ENCODE results near the gene ENTPD8.

The ENTPD8 gene

GRCh38 chr9:137457406-137458193, 16.4 kb upstream of the ENTPD8 start:
- DNase-seq = no peak

DNA sequence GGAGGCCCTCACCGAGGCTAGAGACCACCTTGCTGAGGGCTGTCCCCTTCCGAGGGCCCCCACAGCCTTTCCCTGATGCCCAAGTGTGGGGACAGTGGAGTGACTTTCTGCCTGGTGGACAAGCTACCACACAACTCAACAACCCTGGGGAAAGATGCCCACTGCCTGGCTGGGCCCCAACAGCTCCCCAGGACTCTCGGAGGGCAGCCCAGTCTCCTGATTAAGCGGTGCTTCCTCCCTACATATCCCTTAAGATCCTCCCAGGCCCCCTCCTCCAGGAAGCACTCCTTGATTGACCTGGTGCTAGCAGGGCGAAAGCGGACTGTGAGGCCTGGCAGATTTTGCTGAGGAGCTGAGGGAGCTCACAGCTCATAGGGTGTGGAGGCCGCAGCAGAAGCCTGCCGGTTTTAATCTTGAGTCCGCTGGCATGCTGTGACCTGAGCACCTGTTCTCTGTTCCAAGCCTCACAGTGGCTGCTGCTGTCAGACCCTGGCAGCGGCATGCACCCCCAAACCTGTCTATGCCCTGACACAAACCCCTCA, 15.8 kb upstream of the ENTPD8 start:
- DNase-seq = no peak

GRCh38 chr9:137456061-137456863, 15.1 kb upstream of the ENTPD8 start:
- DNase-seq = no peak

DNA sequence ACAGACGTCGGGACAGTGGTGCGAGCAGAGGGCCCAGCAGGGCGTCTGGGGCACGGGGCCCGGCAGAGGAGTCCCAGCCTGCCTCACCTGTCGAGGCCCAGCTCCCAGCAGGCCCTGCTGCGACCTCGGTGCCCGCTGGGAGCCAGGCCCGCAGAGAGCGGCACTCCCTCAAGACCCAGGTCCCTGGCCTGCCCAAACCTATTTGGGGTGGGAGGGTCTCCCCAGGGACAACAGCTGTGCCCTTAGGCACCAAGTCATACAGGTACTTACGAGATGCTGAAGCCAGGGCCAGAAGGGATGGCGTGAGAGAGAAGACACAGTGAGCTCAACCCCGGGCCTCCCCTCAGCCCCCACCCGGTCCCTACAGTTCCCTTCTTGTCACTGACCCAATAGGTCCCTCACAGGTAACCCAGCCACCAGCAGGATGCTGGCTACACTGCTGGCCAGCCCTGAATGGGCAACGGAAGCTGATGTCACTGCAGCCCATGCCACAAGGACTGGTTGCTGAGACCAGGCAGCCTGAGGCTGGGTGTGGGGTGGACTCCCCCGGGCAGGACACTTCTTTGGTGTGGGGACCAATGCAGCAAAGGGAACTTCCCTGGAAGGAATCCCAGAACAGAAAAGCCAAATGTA, 14.3 kb upstream of the ENTPD8 start:
- DNase-seq = no peak

GRCh38 chr9:137454597-137455358, 13.6 kb upstream of the ENTPD8 start:
- DNase-seq = no peak

DNA sequence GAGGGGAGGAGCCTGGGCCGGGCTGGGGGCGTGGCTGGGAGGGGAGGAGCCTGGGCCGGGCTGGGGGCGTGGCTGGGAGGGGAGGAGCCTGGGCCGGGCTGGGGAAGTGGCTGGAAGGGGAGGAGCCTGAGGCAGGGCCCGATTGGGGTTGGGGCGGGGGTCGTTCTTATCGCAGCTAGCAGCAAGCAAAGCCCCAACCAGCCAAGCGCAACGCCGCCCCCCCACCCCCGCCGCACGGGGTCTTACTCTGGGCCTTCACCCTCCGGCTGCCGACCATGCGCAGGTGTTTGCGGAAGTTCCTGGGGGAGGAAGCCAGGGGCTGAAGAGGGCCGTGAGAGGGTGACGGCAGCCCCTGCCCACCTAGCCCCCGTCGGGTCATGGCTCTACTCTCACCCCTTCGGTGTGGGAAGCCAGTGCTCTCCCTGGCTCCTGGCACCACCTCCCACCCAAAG, 13.0 kb upstream of the ENTPD8 start:
- peak; percentile 45 for DNase-seq

GRCh38 chr9:137453643-137454081, 12.5 kb upstream of the ENTPD8 start:
- DNase-seq = peak; percentile 64

GRCh38 chr9:137452761-137453642, 11.8 kb upstream of the ENTPD8 start:
- DNase-seq = no peak

GRCh38 chr9:137452006-137452760, 11.0 kb upstream of the ENTPD8 start:
- no peak for DNase-seq

- peak; percentile 36 for DNase-seq
Observed at GRCh38 chr9:137451264-137452005, 10.3 kb upstream of the ENTPD8 start.

GRCh38 chr9:137450539-137451222, 9.5 kb upstream of the ENTPD8 start:
- DNase-seq = peak; percentile 80

GRCh38 chr9:137449931-137450538, 8.9 kb upstream of the ENTPD8 start:
- no peak for DNase-seq

DNA sequence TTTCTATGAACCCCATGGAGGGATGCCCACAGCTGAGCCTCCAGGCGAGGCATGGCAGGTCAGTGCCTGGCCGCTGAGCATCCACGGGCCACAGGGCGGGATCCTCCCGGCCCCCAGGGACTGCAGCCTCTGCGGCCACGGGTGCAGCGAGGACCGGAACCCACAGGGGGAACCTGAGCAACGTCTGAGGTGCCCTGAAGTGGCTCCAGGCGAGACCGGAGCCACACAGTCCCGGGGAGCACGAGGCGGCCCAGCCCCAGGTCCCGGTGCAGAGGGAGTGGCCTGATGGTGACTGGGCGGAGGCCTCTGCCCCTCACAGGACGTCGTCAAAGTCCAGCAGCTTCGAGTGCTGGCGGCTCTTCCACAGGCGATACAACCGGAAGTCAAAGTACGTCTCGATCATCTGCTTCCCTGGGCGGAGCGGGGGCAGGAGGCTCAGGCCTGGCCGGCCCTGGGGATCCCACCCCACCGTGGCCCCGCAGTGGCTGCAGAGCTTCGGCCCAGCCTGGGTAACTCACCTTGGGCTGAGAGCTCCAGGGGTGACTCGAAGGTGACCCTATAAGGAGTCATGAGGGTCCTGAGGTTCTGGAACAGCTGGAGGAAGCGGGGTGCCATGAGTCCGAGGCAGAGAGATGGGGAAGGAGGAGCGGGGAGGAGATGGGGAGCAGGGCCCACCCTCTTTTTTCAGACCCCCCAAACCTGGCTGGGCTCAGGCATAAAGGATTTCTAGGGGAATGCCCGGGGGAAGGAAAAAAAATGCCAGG, 8.1 kb upstream of the ENTPD8 start:
- DNase-seq = no peak

DNA sequence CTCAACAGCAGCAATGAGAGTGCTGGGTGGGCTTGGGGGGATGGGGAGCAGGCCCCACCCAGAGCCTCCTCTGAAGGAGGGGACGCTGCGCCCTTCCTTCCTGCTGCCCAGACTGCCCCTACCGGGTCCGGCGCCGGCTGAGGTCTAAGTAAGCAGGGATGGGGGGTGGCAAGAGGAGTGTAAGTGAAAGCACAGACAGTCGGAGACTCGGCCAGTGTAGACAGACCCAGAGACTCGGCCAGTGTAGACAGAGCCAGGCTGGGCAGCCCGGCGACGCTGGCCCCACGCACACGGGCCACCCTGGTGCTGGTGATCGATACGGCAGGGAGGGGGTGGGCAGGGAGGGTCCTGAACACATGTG, 7.4 kb upstream of the ENTPD8 start:
- DNase-seq = no peak

DNA sequence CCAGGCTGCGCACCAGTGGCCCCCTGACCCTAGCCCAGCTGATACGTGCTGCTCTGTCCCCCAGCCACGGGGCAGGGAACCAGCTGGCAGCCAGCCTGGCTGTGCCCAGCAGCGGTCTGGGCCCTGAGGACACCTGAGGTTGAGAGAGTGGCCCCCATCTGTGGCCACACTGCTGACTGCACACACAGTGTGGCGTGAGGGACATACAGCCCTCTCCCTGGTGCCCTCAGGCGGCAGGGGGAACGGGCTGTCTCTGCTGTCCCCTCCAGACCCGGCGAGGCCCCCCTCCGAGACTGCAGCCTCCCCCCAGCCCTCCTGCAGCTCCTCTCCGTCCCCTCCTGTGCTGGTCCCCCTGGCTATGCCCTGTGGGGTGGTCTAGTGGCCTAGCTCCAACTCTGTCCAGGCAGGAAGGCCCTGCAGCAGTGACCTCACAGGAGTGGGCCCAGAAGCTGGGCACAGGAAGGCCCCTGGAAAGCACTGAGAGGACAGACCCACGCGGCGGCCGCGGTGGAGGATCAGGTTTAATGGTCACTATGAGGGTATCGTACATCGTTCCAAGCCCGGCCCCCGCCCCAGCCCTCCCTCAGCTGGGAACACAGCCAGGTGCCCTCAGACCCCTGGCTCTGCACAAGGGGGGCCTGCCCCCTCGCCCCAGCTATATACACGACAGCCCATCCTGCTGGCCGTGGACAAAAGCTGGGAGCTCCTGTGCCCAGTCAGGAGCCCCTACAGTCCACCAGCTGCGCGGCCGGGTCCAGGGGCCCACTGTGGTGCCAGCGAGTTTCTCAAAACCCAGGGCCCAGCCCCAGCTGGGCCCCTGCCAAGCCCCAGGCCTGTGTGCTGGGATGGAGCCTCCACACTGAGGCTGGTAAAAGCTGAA, 6.8 kb upstream of the ENTPD8 start:
- DNase-seq = no peak

DNA sequence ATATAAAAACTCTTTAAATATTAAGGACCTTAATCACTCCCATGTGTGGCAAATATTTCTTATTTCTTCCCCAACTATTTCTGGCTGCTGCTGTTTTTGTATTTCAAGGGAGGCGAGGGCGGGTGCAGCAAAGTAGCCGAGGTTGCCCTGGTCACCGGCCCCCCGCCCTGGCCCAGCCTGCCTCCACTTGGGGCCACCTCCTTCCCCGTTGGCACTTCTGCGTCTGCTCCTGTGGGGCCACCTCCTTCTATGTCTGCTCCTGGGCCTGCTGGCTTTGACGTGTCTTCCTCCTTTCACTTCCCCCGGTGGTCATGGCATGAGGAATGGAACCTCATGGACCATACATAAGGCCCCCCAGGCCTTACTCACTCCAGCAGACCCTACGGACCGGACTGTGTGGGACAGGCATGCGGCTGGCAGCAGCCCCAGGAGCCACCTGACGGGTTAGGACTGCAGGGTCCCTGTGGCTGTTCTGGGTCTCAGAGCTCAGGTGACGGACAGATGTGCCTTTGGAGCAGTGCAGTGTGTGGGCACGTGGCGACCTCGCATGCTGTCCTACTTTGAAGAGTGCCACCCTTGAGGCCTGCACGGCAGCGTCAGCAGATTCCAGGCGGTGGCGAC, 5.8 kb upstream of the ENTPD8 start:
- no peak for DNase-seq
